ENCODE results near the gene SLX4IP.
"Not testable (repeated sequence)": the region's sequence is repeated elsewhere in the genome, so short reads cannot be mapped to it uniquely, and the experiment has no call there.

Gene SLX4IP
- total RNA-seq, result 9.4 to 22.4 (median 14.9) reads per million in 9 experiments

GRCh38 chr20:10434832-10435812, at the start of gene SLX4IP:
SLX4IP (plus strand) TSS chr20:10435305; CDS start chr20:10458205, 22,900 bp downstream.
- peaks cover 32 to 34% of the 10 kb centered on the region in 2 donors for H3K4me1 Mint-ChIP-seq (ENCODE audit: low read depth in 2 of 2)
- peak within 1 kb of the TSS; percentile 94 to 95 for H3K27ac Mint-ChIP-seq
- H3K36me3 Mint-ChIP-seq (ENCODE audit: insufficient read depth), result peaks cover 23% of the 10 kb centered on the region
- no peaks in the 10 kb centered on the region for H3K27me3 Mint-ChIP-seq
- DNase-seq (peak; percentile 74 to 80 (median 78)), ATAC-seq (replicated peaks) (peak; percentile 58)
- no peaks in the 10 kb centered on the region for H3K9me3 Mint-ChIP-seq
- peak within 1 kb of the TSS; percentile 90 to 92 for H3K4me3 Mint-ChIP-seq

- H3K27me3 Mint-ChIP-seq, result peaks cover 23 to 27% of the 10 kb centered on the region in 2 donors
These were observed 49.1 kb upstream of the SLX4IP start for GRCh38 chr20:10385850-10386544.

GRCh38 chr20:10387686-10388085, 47.4 kb upstream of the SLX4IP start:
- no peak for ATAC-seq (replicated peaks)
- Mint-ChIP-seq H3K9me3 (no peaks in the 10 kb centered on the region), H3K36me3 (ENCODE audit: insufficient read depth) (no peaks in the 10 kb centered on the region)

More at GRCh38 chr20:10385850-10386544, 49.1 kb upstream of the SLX4IP start:
- no peak for ATAC-seq (replicated peaks)
- DNase-seq, result no peak
- no peaks in the 10 kb centered on the region for H3K36me3 Mint-ChIP-seq (ENCODE audit: insufficient read depth)
- no peaks in the 10 kb centered on the region for H3K4me1 Mint-ChIP-seq (ENCODE audit: low read depth in 2 of 2)
- no peak overlapping the region for H3K27ac Mint-ChIP-seq
- H3K9me3 Mint-ChIP-seq, result no peaks in the 10 kb centered on the region
- no peak overlapping the region for H3K4me3 Mint-ChIP-seq

DNA sequence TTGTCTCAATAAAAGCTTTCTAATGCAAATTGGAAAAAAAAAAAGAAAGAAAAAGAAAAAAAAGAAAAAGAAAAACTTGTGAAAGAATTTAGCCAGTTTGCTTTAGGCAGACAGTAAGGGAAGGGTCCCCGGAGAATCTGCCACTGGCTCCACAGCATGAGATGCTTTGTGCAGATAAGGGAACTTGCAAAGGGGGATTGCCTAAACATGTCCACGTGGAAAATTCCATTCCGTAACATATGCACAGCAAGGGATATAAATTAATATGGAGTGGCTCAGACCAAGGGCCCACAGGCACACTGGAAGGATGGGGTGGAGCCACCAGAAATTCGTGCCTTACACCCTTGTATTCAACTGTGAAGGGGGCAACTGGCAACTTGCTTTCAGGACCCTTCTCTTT, 46.5 kb upstream of the SLX4IP start:
- no peaks in the 10 kb centered on the region for H3K36me3 Mint-ChIP-seq (ENCODE audit: insufficient read depth)
- no peaks in the 10 kb centered on the region for H3K9me3 Mint-ChIP-seq
- H3K4me3 Mint-ChIP-seq, result no peak overlapping the region
- DNase-seq, result no peak
- peaks cover 15 to 18% of the 10 kb centered on the region in 2 donors for H3K27me3 Mint-ChIP-seq
- no peak for ATAC-seq (replicated peaks)
- no peak overlapping the region for H3K27ac Mint-ChIP-seq
- no peaks in the 10 kb centered on the region for H3K4me1 Mint-ChIP-seq (ENCODE audit: low read depth in 2 of 2)

More at GRCh38 chr20:10387686-10388085, 47.4 kb upstream of the SLX4IP start:
- no peaks in the 10 kb centered on the region for H3K4me1 Mint-ChIP-seq (ENCODE audit: low read depth in 2 of 2)
- no peak for DNase-seq
- H3K4me3 Mint-ChIP-seq, result no peak overlapping the region
- H3K27ac Mint-ChIP-seq, result no peak overlapping the region
- H3K27me3 Mint-ChIP-seq, result peaks cover 23 to 27% of the 10 kb centered on the region in 2 donors

- no peak overlapping the region for H3K27ac Mint-ChIP-seq
- ATAC-seq (replicated peaks) (no peak), DNase-seq (no peak)
- H3K4me3 Mint-ChIP-seq, result no peak overlapping the region
- H3K36me3 Mint-ChIP-seq (ENCODE audit: insufficient read depth), result no peaks in the 10 kb centered on the region
- H3K9me3 Mint-ChIP-seq, result no peaks in the 10 kb centered on the region
- no peaks in the 10 kb centered on the region for H3K4me1 Mint-ChIP-seq (ENCODE audit: low read depth in 2 of 2)
- H3K27me3 Mint-ChIP-seq, result peaks cover 15 to 18% of the 10 kb centered on the region in 2 donors
These were observed 44.4 kb upstream of the SLX4IP start for GRCh38 chr20:10390709-10391108.

DNA sequence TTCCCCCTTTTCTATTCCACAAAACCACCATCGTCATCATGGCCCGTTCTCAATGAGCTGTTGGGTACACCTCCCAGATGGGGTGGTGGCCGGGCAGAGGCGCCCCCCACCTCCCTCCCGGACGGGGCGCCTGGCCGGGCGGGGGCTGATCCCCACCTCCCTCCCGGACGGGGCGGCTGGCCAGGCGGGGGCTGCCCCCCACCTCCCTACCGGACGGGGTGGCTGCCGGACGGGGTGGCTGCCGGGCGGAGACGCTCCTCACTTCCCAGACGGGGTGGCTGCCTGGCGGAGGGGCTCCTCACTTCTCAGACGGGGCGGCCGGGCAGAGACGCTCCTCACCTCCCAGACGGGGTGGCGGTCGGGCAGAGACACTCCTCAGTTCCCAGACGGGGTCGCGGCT, 40.4 kb upstream of the SLX4IP start:
- not testable (repeated sequence) for H3K4me3 Mint-ChIP-seq; DNase-seq; H3K4me1 Mint-ChIP-seq (ENCODE audit: low read depth in 2 of 2); H3K27ac Mint-ChIP-seq; H3K27me3 Mint-ChIP-seq; H3K36me3 Mint-ChIP-seq (ENCODE audit: insufficient read depth); ATAC-seq (replicated peaks); H3K9me3 Mint-ChIP-seq

GRCh38 chr20:10398834-10399369, 36.2 kb upstream of the SLX4IP start:
- H3K27me3 Mint-ChIP-seq, result no peaks in the 10 kb centered on the region
- no peaks in the 10 kb centered on the region for H3K4me1 Mint-ChIP-seq (ENCODE audit: low read depth in 2 of 2)
- H3K9me3 Mint-ChIP-seq, result no peaks in the 10 kb centered on the region
- H3K4me3 Mint-ChIP-seq, result no peak overlapping the region
- no peak overlapping the region for H3K27ac Mint-ChIP-seq
- H3K36me3 Mint-ChIP-seq (ENCODE audit: insufficient read depth), result no peaks in the 10 kb centered on the region
- ATAC-seq (replicated peaks), result no peak
- DNase-seq, result no peak

DNA sequence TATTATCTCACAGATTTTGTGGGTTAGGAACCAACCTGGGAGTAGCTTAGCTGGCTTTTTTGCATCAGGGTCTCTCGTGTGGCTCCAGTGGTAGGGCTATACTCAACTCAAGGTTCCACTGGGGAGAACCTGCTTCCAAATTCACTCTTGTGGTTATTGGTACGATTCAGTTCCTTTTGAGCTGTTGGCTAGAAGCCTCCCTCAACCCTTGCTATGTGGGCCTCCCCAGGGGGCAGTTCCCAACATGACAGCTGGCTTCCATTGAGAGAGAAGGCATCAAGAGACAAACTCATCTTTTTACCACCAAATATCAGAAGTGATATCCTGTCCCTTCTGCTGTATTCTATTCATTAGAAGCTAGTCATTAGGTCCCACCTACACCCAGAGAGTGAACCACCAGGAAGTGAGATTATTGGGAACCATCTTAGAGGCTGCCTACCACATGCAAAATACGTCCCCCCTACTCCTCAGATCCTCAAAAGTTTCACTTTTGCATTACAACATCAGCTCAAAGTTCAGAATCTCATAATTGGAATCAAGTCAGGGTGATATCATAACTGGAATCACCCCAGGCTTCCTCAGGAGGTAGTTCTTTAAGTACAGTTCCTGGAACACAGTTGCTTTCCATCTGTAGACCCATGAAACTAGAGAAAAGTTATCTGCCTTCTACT, 32.0 kb upstream of the SLX4IP start:
- Mint-ChIP-seq H3K4me3 (no peak overlapping the region), H3K4me1 (ENCODE audit: low read depth in 2 of 2) (no peaks in the 10 kb centered on the region), H3K27me3 (no peaks in the 10 kb centered on the region), H3K9me3 (no peaks in the 10 kb centered on the region), H3K36me3 (ENCODE audit: insufficient read depth) (no peaks in the 10 kb centered on the region), H3K27ac (no peak overlapping the region)
- no peak for ATAC-seq (replicated peaks)
- DNase-seq, result no peak

GRCh38 chr20:10404023-10404628, 31.0 kb upstream of the SLX4IP start:
- no peak for DNase-seq

DNA sequence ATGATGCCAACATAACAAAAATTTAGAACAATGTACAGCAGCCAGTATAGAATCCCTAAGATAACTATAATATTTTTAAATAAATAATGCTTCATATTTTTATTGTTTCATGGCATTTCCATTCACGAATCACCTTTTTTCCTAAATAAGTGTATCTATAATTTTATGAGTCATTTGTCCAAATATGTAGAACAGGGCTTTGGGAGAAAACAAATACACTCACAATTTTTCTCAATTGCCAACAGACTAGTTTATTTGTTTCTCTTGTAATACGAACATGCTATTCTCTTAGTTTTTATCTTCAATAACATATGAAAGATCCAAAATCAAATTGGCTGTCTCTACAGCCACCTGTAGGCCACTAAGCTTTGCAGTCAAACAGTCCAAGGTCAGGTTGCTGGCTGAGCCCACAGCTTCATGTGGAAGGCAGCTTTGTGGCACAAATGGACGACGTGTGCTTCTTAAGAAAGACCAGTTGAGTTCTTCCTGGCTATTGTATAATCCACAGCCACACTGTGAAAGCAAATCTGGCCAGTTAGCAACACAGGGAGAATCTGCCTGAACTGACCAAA, 30.1 kb upstream of the SLX4IP start:
- no peaks in the 10 kb centered on the region for H3K4me1 Mint-ChIP-seq (ENCODE audit: low read depth in 2 of 2)
- no peak overlapping the region for H3K27ac Mint-ChIP-seq
- no peaks in the 10 kb centered on the region for H3K36me3 Mint-ChIP-seq (ENCODE audit: insufficient read depth)
- ATAC-seq (replicated peaks) (no peak), DNase-seq (no peak)
- no peaks in the 10 kb centered on the region for H3K27me3 Mint-ChIP-seq
- H3K4me3 Mint-ChIP-seq, result no peak overlapping the region
- H3K9me3 Mint-ChIP-seq, result no peaks in the 10 kb centered on the region

More at GRCh38 chr20:10404023-10404628, 31.0 kb upstream of the SLX4IP start:
- H3K36me3 Mint-ChIP-seq (ENCODE audit: insufficient read depth), result no peaks in the 10 kb centered on the region
- no peaks in the 10 kb centered on the region for H3K9me3 Mint-ChIP-seq
- H3K27me3 Mint-ChIP-seq, result no peaks in the 10 kb centered on the region
- ATAC-seq (replicated peaks), result no peak
- H3K4me3 Mint-ChIP-seq, result no peak overlapping the region
- no peaks in the 10 kb centered on the region for H3K4me1 Mint-ChIP-seq (ENCODE audit: low read depth in 2 of 2)
- H3K27ac Mint-ChIP-seq, result peak overlapping the region in 1 of 2 donors; percentile 41

DNA sequence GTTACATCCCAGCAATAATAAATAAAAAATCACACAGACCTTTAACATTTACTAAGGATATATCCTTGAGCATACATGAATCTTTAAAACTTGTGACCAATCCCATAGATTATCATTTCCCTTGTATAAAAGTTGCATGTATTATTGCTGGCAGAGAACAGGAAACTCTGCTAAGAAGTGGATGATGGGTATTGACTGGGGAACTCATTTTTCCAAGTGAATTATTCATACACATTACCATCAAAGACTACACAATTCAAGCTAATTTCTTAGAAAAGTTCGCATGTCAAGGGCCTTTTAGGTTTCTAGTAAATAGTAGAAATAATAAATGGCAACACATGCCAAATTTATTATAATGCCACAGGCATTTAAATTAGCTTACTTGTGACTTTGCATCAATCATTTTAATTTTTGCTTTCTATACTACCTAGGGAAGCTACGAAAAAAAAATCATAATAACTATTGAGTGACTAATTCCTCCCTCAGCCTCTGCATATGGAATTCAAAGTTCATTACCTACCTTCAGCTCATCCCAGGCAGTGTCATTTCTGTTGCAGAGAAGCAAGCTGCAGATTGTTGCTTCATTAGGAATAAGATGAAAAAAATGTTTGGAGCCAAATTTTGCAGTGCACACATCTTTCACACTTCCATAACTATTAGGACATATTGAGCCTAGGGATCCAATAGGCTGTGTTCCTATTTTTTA, 26.8 kb upstream of the SLX4IP start:
- H3K36me3 Mint-ChIP-seq (ENCODE audit: insufficient read depth), result no peaks in the 10 kb centered on the region
- no peak overlapping the region for H3K4me3 Mint-ChIP-seq
- DNase-seq (no peak), ATAC-seq (replicated peaks) (no peak)
- H3K27me3 Mint-ChIP-seq, result no peaks in the 10 kb centered on the region
- H3K27ac Mint-ChIP-seq, result no peak overlapping the region
- no peaks in the 10 kb centered on the region for H3K9me3 Mint-ChIP-seq
- H3K4me1 Mint-ChIP-seq (ENCODE audit: low read depth in 2 of 2), result no peaks in the 10 kb centered on the region

GRCh38 chr20:10411673-10412072, 23.4 kb upstream of the SLX4IP start:
- Mint-ChIP-seq H3K4me1 (ENCODE audit: low read depth in 2 of 2) (peaks cover 0 to 4% of the 10 kb centered on the region in 2 donors), H3K4me3 (no peak overlapping the region), H3K27ac (no peak overlapping the region), H3K36me3 (ENCODE audit: insufficient read depth) (no peaks in the 10 kb centered on the region), H3K9me3 (no peaks in the 10 kb centered on the region), H3K27me3 (no peaks in the 10 kb centered on the region)
- DNase-seq (no peak), ATAC-seq (replicated peaks) (no peak)

All from effector memory CD8-positive, alpha-beta T cell (primary cell).